ENCODE results near the gene ASPRV1. TPM values are rescaled to one million over a fixed set of nuclear protein-coding genes. Genes with fewer than 3 reads are reported as not detected.

Gene ASPRV1
- total RNA-seq, 1 experiment from 2014 or later: 0.66 TPM

GRCh38 chr2:69926849-69927515, 34.4 kb downstream of the ASPRV1 start:
- H3K36me3 ChIP-seq (ENCODE audit: control insufficient read depth, insufficient read depth, low read length): no peaks in the 10 kb centered on the region
- no peaks in the 10 kb centered on the region for H3K4me1 ChIP-seq
- ChIA-PET CTCF (interaction anchor here (1.6 kb wide), 1 partner anchor 13 kb away, joined by 3 read pairs; no protein-coding TSS in a partner anchor), POLR2A (interaction anchor here (0.8 kb wide), 1 partner anchor 12 kb away, joined by 7 read pairs; no protein-coding TSS in a partner anchor)
- no peaks in the 10 kb centered on the region for H3K9me3 Mint-ChIP-seq (ENCODE audit: unreplicated experiment)
- peaks cover 6% of the 10 kb centered on the region for H3K4me1 Mint-ChIP-seq (ENCODE audit: low read depth, unreplicated experiment)
- peak in 1 of 2 experiments; percentile 31 for DNase-seq
- H3K27ac Mint-ChIP-seq (ENCODE audit: unreplicated experiment): no peak overlapping the region
- H3K4me3 ChIP-seq (ENCODE audit: low read depth, low read length): no peak overlapping the region
- TF ChIP-seq, protein P1, sequence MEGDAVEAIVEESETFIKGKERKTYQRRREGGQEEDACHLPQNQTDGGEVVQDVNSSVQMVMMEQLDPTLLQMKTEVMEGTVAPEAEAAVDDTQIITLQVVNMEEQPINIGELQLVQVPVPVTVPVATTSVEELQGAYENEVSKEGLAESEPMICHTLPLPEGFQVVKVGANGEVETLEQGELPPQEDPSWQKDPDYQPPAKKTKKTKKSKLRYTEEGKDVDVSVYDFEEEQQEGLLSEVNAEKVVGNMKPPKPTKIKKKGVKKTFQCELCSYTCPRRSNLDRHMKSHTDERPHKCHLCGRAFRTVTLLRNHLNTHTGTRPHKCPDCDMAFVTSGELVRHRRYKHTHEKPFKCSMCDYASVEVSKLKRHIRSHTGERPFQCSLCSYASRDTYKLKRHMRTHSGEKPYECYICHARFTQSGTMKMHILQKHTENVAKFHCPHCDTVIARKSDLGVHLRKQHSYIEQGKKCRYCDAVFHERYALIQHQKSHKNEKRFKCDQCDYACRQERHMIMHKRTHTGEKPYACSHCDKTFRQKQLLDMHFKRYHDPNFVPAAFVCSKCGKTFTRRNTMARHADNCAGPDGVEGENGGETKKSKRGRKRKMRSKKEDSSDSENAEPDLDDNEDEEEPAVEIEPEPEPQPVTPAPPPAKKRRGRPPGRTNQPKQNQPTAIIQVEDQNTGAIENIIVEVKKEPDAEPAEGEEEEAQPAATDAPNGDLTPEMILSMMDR (IDR thresholded peaks at IDR 0.05; ENCODE audit: insufficient read depth in 1 of 2, low read depth in 1 of 2, low read length in 1 of 2, severe bottlenecking in 1 of 2, unreplicated experiment in 1 of 2): no peak
- intact Hi-C loops (cut with micrococcal nuclease; ENCODE audit: unreplicated experiment): no loop called here
- H3K36me3 Mint-ChIP-seq (ENCODE audit: insufficient read depth, unreplicated experiment): peaks cover 6% of the 10 kb centered on the region
- H3K9me3 ChIP-seq: no peaks in the 10 kb centered on the region
- no peak overlapping the region for H3K4me3 Mint-ChIP-seq (ENCODE audit: unreplicated experiment)
- no TSS peak for BruUV-seq (replicated peaks)
- no peaks in the 10 kb centered on the region for H3K27me3 Mint-ChIP-seq (ENCODE audit: insufficient read depth, unreplicated experiment)
- no peaks in the 10 kb centered on the region for H3K27me3 ChIP-seq (replicated peaks; ENCODE audit: control insufficient read depth, insufficient read depth, low read length)

DNA sequence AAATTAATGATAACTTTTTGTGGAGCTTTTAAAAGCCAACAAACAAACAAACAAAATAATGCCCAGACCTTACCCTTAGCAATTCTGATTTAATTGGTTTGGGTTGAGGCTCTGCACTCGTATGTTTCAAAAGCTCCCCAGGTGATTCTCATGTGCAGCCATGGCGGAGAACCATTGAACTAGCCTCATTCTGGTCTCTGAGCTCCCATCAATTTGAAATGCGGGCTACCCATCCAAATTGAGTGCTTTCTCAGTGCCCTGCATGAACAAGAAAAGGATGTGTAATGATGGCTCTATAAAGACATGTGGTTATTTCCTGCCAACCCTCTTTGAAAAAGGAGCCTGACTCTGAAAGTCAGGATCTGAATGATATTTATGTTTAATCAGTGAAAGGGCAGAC, 38.3 kb downstream of the ASPRV1 start:
- Mint-ChIP-seq H3K4me3 (ENCODE audit: unreplicated experiment) (no peak overlapping the region), H3K4me1 (ENCODE audit: low read depth, unreplicated experiment) (no peaks in the 10 kb centered on the region), H3K27ac (ENCODE audit: unreplicated experiment) (no peak overlapping the region), H3K36me3 (ENCODE audit: insufficient read depth, unreplicated experiment) (peaks cover 8% of the 10 kb centered on the region), H3K9me3 (ENCODE audit: unreplicated experiment) (no peaks in the 10 kb centered on the region), H3K27me3 (ENCODE audit: insufficient read depth, unreplicated experiment) (no peaks in the 10 kb centered on the region)
- no TSS peak for BruUV-seq (replicated peaks)
- Histone ChIP-seq H3K9me3 (no peaks in the 10 kb centered on the region), H3K4me1 (no peaks in the 10 kb centered on the region), H3K27me3 (replicated peaks; ENCODE audit: control insufficient read depth, insufficient read depth, low read length) (no peaks in the 10 kb centered on the region), H3K36me3 (ENCODE audit: control insufficient read depth, insufficient read depth, low read length) (no peaks in the 10 kb centered on the region), H3K4me3 (ENCODE audit: low read depth, low read length) (no peak overlapping the region)
- ChIA-PET CTCF (interaction anchor here (1.0 to 1.3 kb wide), 2 partner anchors 9 to 148 kb away, joined by 5 to 14 read pairs; no protein-coding TSS in a partner anchor), POLR2A (interaction anchor here (0.7 to 2.6 kb wide), 2 partner anchors 8 to 41 kb away, joined by 3 to 15 read pairs; partner anchors contain the start of gene MXD1)
- intact Hi-C loops (cut with micrococcal nuclease; ENCODE audit: unreplicated experiment): no loop called here
- DNase-seq: no peak
- TF ChIP-seq, protein P1 (IDR thresholded peaks at IDR 0.05; ENCODE audit: insufficient read depth in 1 of 2, low read depth in 1 of 2, low read length in 1 of 2, severe bottlenecking in 1 of 2, unreplicated experiment in 1 of 2): no peak

DNA sequence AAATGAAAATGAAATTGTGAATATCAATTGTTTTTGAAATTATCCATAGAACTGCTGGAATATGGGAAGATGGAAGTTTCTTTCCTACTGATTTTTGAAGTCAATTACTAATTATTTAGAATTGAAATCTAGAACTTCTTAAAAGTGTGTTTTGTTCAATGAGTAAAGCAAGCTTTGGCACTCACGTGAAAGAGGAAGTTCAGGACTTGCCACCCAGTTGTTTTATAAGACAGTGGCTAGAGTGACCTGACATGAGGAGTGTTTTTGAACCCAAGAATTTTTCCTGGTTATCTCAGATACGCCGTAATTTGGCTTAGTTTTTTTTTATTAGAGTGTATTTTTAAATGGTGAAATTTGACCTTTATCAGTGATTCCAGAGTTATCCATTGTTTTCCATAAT, 43.0 kb downstream of the ASPRV1 start:
- no peaks in the 10 kb centered on the region for H3K36me3 ChIP-seq (ENCODE audit: control insufficient read depth, insufficient read depth, low read length)
- TF ChIP-seq, protein P1 (IDR thresholded peaks at IDR 0.05; ENCODE audit: insufficient read depth in 1 of 2, low read depth in 1 of 2, low read length in 1 of 2, severe bottlenecking in 1 of 2, unreplicated experiment in 1 of 2): no peak
- H3K27me3 Mint-ChIP-seq (ENCODE audit: insufficient read depth, unreplicated experiment): no peaks in the 10 kb centered on the region
- H3K4me1 Mint-ChIP-seq (ENCODE audit: low read depth, unreplicated experiment): no peaks in the 10 kb centered on the region
- ChIA-PET CTCF (no interaction called here), POLR2A (no interaction called here)
- H3K27me3 ChIP-seq (replicated peaks; ENCODE audit: control insufficient read depth, insufficient read depth, low read length): no peaks in the 10 kb centered on the region
- intact Hi-C loops (cut with micrococcal nuclease; ENCODE audit: unreplicated experiment): no loop called here
- H3K27ac Mint-ChIP-seq (ENCODE audit: unreplicated experiment): no peak overlapping the region
- H3K36me3 Mint-ChIP-seq (ENCODE audit: insufficient read depth, unreplicated experiment): peaks cover 19% of the 10 kb centered on the region
- no peak for DNase-seq
- no peak overlapping the region for H3K4me3 Mint-ChIP-seq (ENCODE audit: unreplicated experiment)
- no peak overlapping the region for H3K4me3 ChIP-seq (ENCODE audit: low read depth, low read length)
- no TSS peak for BruUV-seq (replicated peaks)
- no peaks in the 10 kb centered on the region for H3K4me1 ChIP-seq
- H3K9me3 ChIP-seq: no peaks in the 10 kb centered on the region
- H3K9me3 Mint-ChIP-seq (ENCODE audit: unreplicated experiment): no peaks in the 10 kb centered on the region
